NCI-H526 (cell line): ENCODE measurements around the gene PARP1.

Source experiments
- DNase-seq, 2 experiments: peaks; one replicate each; lab custom pipeline; 2025; lab: John Stamatoyannopoulos, UW

The PARP1 gene

DNA sequence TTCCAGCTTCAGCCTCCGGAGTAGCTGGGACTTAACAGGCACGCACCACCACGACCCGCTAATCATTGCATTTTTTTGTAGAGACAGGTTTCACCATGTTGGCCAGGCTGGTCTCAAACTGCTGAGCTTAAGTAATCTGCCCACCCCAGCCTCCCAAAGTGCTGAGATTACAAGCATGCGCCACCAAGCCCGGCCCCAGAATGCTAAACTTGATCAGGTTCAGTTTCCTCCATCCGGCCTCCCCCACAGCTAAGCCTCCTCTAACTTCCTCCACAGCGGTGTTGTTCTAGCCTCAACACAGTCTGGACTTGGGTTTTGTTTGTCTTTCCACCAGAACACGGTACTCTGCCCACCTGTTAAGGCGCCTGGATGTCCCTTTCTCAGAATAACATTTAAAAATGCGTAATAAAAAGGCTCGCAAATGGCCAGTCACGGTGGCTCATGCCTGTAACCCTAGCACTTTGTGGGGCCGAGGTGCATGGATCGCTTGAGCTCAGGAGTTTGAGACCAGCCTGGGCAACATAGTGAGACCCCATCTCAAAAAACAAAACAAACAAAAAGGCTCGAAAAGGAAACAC, 2.4 kb downstream of the PARP1 start:
- no peak for DNase-seq

DNA sequence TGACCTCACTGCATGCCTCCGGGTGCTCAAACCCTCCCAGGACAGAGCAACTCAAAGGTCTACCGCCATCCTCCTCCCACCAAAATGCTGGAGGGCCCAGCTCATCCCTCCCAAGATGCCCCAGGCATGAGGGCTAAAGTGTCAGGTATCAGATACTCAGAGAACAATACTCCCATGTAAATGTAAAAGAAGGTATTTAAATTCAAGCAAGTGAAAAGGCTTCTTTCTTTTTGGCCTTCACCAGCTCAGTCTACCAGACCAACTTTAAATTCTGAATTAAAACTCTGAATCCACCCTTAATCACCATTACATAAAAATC, 3.0 kb downstream of the PARP1 start:
- no peak for DNase-seq

DNA sequence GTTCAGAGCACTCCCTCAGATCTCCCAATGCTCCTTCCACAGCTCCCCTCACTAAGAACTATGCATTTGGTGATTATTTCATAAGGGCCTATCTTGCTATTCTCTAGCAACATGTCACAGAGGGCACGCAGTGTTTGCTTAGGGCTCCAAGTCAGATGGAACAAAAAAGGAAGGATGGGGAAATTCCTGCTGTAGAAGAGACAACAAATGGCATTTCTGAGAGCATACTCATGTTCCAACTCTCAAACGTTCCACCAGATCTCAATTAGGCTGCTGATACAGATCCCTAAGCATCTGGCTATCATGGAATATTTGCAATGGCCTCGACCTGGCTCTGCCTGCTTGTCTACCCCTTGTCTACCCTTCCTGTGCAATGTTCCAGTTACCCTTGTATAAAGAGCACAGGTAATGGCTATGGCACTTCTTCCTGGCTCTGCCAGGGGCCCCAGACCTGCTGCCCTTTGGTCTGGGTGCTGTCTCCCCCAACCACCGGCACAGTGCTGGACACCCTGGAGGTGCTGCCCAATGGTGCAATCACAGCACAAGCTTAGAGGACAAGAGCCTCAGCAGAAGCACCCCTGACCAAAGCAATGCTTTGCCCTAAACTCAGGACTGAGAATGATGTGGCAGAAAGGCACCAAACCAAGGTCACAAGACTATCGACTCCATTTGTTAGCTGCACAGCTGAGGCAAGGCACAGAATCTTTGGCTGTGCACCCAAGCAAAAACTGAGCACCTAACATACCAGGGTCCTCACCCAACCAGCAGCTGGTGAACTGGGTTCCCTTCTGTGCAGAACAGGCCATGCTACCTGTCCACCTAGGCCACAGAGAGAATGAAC, 3.6 kb downstream of the PARP1 start:
- no peak for DNase-seq

DNA sequence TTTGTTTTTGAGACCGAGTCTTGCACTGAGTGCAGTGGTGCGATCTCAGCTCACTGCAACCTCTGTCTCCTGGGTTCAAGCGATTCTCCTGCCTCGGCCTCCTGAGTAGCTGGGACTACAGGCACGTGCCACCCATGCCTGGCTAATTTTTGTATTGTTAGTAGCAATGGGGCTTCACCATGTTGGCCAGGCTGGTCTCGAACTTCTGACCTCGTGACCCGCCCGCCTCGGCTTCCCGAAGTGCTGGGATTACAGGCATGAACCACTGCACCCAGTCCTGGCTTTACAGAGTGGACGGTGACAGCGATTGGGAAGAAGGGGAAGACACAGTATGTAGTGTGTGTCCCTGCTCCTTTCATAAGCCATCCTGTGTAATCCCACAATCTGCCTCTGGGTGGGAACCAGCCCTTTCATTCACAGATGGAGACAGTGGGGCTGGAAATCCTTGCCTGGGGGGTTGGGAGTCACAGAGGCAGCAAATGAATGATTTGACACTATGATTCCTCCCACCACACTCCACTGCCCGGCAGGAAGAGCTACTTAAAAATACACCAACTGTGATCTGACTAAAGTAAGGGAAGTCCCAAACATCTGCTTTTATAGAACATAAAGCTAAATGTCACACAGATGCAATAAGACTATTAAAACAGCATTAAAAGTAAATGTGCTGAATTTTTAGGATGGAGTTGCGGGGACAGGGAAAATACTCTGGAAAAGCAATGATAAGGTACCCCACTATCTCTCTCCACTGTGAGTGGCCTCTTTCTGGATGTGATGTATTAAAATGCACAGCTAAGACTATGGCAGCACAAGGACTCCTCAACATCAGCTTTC, 4.5 kb downstream of the PARP1 start:
- no peak for DNase-seq

DNA sequence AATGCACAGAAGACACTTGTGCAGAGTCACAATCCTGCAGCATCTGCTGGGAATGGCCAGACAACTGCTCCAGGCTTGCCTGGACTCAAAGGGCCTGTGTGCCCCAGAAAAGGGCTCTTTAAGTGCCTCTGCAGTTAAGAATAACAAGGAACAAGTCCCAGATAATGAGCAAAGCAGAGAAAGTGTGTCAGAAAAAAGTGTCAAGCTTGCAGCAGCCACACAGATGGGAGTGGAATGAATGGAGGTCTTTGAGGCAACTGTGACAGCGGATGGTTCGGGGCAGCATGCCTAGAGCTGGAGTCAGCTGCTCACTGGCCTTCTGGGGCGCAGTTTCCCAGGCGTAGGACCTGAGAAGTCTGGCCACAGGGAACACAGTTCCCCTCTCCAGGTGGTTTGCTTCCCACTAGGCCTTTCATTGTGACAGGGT, 5.1 kb downstream of the PARP1 start:
- no peak for DNase-seq

DNA sequence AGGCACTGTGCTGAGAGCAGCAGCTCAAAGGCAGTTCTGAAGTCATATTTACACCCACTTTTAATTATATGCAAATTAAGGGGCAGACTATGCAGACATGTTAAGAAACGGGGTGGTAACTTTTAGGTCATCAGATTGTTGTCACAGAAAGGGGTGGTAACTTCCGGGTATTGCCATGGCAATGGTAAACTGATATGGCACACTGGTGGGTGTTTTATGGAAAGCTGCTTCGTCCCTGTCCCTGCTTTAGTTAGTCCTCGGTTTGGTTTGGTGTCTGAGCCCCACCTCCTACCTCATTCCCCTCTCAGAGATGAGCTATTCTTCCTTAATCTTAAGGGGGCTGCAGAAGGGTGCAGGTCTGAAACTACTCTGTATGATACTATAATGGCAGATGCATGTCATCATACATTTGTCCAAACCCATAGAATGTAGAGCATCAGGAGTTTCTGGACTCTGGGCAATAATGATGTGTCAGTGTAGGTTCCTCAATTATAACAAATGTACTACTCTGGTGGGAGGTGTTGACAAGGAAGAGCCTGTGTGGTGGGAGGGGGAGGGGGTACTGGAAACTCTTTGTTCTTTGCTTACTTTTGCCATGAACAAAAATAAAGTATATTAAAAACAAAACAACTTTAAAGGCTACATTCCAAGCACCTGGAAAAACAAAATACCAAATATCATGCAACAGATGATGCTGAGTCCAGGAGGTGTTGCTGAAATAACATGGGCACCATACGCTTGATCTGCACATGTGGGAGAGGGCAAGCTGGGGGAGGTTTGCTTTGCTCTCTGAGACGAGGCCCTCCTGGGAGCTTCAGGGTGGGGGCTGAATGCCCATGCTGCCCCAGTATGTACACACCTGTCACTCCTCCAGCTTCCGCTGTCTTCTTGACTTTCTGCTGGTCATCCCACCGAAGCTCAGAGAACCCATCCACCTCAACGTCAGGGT, 6.3 kb downstream of the PARP1 start:
- DNase-seq, result peak in 1 of 2 experiments; percentile 33

DNA sequence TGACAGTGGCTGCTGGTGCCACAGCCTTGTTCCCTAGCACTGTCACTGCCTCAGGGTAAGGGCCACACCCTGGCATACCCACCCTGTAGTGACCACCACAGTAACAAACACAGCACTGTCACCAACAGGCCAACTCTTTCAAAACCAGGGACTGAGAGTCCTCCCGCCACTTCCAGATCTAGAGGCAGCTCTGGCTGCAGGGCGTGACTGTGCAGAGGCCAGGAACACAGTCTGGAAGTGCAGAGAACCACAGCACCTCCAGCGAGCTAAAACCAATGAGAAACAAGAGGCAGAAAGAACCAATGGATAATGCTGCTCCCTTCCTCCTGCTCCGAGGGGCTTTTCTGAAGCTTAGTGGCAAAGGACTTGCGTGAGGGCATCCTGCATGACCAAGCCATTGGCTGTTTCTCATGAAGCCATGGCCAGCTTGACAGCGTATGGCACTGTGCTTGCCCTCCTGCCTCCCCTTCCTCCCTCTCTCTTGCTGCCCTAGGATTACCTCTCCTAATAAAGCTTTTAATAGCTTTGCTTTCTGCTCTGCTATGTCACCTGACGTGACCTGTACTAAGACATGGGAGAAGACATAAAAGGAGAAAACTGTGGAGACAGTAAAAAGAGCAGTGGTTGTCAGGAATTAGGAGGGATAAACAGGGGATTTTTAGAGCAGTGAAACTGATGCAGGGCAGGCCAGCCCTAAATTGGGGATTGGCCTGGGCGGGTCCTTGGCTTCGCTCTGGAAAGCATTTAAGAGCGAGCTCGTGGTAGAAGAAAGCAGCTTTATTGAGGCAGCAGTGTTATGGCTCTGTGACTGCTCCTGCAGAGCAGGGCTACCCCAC, 7.2 kb downstream of the PARP1 start:
- DNase-seq, result no peak

DNA sequence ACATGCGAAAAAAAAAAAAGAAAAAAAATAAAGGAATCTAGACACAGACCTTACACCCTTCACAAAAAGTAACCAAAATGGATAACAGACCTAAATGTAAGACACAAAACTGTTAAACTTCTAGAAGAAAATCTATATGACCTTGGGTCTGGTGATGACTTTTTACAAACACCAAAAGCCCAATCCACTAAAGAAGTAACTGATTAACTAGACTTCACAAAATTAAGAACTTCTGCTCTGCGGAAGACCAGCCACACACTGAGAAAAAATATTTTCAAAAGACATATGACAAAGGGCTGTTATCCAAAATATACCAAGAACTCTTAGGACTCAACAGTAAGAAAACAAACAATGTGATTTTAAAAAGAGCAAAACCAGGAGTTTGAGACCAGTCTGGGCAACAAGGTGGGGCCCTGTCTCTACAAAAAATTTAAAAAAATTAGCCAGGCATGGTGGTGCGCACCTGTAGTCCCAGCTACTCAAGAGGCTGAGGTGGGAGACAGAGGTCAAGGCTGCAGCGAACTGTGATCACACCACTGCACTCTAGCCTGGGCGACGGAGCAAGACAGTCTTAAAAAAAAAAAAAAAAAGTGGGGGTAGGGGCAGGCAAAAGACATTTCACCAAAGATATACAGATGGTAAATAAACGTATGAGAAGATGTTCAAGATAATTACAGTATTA, 9.8 kb downstream of the PARP1 start:
- no peak for DNase-seq

DNA sequence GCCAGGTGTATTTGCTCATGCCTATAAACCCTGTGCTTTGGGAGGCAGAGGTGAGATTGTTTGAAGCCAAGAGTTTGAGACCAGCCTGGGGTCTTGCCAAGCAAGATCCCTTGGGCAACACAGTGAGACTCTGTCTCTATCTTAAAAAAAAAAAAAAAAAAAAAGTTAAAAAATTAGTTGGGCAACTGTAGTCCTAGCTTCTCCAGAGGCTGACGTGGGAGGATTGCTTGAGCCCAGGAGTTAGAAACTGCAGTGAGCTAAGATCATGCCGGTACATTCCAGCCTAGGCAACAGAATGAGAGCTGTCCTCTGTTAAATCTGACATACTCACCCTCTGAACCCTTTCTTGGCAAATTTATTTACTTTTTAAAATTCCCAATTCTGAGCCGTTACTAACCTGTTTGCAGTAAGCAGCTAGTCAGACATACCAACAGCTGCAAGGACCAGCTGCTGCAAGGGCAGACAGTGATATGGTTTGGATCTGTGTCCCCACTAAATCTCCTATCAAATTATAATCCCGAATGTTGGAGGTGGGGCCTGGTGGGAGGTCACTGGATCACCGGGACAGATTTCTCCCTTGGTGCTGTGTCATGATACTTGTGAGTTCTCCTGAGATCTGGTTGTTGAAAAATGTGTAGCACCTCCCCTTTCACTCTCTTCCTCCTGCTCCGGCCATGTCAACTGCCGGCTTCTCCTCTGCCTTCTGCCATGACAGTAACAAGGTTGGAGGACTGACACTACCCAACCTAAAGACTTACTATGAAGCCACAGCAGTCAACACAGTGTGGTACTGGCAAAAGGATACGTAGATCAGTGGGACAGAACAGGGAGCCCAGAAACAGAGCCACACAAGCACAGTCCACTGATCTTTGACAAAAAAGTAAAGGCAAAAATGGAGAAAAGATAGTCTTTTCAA, 10.6 kb downstream of the PARP1 start:
- no peak for DNase-seq

DNA sequence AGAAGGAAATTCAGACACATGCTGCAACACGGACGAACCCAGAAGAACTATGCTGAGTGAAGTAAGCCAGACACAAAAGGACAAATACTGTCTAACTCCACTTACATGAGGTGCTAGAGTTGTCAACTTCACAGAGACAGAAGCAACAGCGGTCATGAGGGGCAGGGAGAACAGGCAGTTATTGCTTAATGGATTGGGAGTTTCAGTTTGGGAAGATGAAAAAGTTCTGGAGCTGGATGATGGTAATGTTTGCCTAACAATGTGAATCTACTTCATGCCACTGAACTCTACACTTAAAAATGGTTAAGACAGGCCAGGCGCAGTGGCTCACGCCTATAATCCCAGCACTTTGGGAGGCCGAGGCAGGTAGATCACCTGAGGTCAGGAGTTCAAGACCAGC, 12.1 kb downstream of the PARP1 start:
- no peak for DNase-seq

DNA sequence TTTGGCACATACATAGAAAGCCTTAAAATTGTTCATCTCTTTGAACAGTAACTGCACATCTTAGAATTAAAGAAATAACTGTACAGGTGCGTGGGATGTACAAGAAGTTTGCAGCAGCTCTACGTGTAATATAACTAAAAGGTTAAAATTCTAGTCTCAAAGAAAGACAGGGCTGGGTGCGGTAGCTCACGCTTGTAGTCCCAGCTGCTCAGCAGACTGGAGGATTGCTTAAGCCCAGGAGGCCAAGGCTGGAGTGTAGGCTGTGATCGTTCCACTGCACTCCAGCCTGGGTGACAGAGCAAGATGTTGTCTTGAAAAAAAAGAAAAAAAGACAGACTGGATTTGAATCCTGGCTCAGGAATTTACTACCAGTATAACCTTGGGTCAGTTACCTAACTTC, 13.4 kb downstream of the PARP1 start:
- DNase-seq, result no peak

DNA sequence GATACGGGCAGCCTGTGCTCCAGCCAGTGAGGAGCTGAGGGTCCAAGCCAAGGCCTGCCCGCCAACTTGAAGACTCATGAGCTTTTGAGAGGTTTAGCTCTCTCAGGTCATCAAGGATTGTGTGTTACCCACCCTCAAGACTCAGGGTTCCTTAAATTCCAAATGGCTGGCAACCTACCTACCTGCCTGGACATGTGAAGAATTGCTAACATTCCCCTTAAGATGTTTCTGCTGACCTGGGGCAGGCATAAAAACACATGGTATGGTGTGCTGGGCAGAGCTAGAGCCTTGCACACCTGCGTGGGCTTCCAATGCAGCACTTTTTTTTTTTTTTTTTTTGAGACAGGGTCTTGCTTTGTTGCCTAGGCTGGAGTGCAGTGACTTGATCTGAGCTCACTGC, 17.2 kb downstream of the PARP1 start:
- no peak for DNase-seq

DNA sequence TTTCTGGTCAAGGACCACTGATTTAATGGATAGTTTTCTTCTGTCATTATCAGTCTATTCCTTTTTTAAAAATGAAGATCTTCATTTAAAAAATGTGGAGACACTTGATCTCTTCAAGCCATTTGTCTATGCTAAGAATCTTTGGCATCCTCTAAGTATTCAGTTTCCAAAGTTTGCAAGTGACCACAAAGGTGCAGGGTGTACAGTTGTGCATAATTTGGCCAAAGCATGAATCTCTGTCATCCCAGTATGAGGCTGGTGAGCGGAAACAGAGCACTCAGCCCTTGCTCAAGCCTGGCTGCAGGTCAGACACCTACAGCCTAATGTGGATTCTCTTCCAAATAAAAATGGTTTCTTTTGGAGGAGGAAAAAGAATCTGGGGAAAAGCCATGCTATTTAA, 19.8 kb downstream of the PARP1 start:
- no peak for DNase-seq

DNA sequence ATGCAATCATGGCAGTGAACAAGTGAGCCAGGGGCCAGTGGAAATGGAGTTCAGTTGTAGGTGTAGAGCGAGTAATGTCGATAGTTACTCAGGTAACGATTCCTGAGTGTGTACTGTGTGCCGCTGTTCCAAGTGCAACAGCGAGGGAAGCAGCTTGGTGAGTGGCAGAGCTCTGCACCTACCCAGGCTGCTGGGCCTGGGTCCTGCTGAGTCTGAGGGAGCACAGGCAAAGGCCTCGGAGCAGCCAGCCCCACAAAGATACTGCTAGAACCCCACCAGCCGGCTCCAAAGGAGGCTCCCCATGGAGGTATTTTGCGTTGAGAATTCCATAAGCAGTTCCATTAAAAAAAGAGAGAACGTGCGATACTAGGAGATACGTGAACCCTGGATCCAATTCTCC, 23.2 kb downstream of the PARP1 start:
- DNase-seq, result no peak

DNA sequence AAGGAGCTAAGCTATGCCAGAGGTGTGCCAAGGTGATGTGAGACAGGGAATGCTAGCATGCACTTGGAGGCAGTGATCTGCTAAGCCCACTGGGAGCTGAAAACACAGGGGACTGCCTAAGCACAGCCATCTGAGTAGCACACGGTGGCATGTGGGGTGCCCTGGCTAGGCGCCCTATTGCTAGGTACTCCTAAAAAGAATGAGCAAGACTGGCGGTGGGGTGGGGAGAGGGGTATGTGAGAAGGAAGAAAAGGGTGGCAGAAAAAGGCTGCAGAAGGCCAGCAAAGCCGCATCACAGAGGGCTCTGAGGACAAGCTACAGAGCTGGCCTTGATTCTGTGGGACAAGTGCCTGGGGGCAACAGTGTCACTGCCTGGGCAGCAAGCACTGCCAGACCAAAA, 23.9 kb downstream of the PARP1 start:
- DNase-seq, result no peak

DNA sequence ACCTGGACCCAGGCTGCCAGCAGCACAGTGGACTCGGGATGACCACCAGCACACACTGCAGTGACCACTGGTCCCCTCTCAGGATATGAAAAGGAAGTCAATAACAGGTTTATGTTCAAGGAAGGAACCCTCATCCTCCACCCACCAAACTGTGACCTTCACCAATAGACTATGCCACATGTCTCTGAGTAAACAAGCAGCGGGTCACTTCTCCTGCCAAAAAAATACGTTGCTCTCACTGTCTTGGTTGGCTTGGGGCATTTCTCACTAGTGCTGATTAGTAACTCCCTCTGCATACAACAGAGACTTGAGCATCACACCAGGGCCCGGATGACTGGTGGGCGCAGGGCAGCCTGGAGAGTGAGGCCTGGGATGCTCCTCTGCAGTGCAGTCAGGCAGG, 25.9 kb downstream of the PARP1 start:
- DNase-seq, result no peak

DNA sequence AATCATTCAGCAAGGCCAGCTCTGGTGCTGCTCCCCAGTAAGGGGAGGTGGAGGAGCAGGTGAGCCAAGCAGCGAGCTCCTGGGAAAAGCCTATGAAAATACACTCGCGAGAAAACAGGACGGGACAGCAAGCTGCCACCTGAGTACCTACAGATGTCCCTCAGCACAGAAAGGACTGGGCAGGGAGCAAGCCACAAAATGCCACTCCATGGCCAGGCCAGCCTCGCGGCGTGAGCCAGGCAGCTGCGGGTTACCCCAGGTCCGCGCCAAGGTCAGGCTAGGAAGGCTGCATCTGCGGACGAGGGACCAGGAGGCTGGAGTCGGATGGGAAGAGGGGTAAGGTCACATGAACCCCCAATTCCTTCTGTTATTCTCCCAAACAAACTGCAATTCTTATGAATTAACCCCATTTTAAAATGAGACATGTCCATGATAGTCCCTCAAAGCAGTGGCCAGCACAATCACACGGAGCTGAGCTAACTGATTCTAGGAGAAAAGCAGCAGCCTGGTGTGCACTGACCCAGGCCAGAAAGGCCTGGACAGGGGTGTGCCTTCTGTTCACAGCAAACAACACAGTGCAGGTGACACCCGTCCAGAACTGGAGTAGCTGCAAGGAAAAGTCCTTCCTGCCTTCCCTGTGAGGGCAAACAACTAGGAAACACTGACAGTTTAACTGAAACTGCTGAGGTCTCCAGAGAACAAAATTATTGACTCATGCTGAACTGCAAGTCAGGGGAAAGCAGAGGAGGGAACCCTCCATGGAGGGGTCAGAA, 26.5 kb downstream of the PARP1 start:
- DNase-seq, result no peak

DNA sequence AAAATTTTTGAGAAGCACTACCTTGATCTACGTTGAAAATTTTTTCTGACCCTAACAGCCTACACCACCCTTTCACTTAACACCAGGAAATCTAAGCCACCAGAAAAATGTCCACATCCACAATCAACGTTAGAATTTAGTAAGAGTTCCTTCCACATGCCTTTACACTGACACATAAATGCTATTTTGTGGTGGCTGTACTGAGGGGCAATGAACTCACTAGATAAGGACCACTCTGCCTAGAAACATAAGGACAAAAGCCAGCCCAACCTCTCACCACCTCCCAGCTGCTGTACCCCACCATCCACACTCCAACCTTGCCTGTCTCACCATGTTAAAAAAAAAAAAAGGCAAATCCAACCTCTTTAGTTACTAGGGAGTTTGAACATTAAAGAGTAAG, 29.8 kb downstream of the PARP1 start:
- no peak for DNase-seq

DNA sequence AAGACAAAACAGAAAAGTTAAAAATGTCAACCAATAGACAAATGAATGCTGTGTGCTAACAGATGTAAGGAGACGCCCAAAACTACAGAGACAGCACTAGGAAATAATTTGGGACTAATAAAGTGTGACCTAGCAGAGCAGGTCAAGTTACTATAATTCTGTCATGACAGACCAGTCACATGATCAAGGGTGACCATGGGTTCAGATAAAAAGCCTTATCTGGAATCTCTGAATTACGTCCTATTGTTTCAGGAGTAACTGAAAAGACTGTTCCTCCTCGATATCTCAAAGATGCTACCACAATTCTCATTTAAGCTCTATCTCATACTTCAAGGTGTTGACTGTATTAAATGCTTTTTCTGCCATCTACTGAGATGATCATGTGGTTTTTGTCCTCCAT, 31.6 kb downstream of the PARP1 start:
- DNase-seq, result no peak
